DMS 273 (cell line): Measurements from ENCODE around the gene MAST3.
A peak's percentile ranks its signal among the peaks of the same experiment; 100 is the strongest.

Experiments used
- DNase-seq: peaks from one replicate; lab custom pipeline; 2025; ENCODE audit not compliant: unreplicated experiment; lab: John Stamatoyannopoulos, UW

Gene MAST3

DNA sequence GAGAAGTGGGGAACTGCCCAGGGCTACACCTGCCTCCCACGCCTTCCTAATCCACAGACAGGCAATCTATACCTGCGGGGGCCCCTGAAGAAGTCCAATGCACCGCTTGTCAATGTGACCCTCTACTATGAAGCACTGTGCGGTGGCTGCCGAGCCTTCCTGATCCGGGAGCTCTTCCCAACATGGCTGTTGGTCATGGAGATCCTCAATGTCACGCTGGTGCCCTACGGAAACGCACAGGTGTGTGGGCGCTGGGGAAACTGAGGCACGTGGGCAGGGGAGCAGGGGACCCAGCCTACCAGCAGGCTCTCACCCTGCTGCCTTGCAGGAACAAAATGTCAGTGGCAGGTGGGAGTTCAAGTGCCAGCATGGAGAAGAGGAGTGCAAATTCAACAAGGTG lies 77.4 kb downstream of the MAST3 start:
- no peak for DNase-seq

DNA sequence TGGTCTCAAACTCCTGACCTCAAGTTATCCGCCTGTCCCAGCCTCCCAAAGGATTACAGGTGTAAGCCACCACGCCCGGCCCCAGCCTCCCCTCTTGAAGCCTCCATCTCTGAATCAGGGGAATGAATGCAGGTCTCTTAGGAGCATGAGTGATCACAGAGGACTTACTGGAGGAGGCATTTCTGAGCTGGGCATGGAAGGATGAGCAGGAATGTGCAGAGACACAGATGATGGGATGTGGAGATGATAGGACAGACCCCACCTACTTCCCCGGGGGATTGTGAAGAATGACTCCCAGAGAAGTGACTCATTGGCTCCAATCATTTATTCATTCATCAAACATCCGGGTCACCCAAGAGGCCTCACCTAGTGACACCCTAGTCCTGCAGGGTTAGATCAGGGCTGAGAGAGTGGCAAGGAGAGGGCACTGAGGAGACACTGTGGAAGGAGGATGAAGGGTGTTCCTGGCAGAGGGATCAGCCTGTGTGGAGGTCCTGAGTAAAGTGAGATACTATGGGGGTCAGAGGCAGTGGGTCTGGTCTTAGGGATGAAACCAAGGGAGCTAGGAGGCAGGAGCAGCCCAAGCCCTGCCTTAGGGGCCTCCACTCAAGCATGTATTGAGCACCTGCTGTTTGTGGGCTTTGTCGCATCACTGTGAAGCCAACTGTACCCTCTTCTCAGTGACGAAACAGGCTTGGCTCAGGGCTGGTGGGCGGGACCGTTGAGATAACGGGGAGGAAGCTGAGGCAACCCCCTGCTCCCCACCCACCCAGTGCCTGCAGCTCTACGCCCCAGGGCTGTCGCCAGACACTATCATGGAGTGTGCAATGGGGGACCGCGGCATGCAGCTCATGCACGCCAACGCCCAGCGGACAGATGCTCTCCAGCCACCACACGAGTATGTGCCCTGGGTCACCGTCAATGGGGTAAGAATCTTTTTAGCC lies 79.1 kb downstream of the MAST3 start:
- no peak for DNase-seq

DNA sequence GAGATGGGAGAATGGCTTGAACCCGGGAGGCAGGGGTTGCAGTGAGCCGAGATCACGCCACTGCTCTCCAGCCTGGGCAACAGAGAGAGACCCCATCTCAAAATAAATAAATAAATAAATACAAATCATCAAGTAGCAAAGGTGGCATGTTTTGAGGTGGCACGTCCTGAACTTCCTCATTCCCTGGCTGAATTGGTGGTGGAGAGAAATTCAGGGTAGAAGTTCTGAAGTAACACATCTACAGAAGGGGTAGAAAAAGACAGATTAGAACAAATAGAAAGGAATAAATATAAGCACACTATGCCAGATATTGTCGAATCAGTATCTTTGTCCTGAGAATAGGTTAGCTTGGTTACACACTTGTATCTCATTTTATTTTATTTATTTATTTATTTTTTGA lies 82.4 kb downstream of the MAST3 start:
- no peak for DNase-seq

DNA sequence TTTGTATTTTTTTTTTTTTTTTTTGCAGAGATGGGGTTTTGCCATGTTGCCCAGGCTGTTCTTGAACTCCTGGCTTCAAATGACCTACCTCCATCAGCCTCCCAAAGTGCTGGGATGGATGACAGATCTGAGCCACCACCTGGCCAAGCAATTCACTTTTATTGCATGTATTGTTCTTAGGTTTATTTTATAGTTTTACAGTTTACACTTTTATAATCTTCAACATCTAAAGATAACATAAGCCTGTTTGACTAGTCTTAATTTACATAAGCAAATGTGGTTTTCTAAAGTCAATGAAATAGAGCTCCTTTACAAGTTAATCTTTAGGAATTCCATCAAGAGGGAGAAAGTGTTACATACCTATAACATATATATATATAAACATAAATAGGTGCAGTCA lies 86.0 kb downstream of the MAST3 start:
- no peak for DNase-seq

DNA sequence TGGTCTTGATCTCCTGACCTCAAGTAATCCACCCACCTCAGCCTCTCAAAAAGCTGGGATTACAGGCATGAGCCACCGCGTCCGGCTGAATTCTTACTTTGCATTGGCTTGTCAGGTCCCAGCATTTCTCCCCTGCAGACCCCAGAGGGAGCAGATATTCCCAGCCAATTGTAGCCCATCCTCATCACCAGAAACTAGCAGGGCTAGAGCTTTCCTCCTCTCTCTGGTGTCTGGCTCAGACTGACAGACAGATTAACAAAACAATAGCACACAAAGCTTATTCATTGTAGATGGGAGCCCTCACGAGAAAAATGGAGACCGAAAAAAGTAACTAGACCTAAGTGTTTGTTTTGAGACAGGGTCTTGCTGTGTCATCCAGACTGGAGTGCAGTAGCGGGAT lies 88.0 kb downstream of the MAST3 start:
- DNase-seq = no peak

DNA sequence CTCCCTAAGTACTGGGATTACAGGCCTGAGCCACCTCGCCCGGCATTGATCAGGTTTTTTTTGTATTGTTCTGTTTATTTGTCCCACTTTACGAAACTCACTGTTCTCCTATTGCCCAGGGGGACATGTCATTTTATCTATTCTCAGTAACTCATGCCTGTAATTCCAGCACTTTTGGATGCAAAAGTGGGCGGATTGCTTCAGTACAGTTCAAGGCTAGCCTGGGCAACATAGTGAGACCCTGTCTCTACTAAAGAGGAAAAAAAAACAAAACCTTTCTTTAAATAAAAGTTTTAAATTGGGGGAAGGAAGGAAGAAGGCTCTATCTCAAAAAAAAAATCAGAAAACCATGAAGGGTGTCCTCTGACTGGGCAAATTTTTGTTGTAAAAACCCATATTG lies 92.7 kb downstream of the MAST3 start:
- DNase-seq = no peak

DNA sequence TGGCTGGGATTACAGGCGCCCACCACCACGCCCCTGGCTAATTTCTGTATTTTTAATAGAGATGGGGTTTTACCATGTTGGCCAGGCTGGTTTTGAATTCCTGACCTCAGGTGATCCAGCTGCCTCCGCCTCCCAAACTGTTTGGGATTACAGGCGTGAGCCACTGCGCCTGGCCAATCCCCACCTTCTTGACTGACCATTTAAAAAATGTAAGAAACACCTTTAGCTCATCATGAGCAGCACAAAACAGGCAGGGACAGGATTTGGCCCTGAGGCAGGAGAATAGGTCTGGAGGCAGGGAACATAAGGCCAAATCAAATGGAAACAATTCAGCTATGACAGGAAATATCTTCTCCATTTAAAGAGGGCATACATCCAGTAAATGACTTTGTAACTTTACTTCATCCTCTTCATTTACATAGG lies 94.1 kb downstream of the MAST3 start:
- no peak for DNase-seq

DNA sequence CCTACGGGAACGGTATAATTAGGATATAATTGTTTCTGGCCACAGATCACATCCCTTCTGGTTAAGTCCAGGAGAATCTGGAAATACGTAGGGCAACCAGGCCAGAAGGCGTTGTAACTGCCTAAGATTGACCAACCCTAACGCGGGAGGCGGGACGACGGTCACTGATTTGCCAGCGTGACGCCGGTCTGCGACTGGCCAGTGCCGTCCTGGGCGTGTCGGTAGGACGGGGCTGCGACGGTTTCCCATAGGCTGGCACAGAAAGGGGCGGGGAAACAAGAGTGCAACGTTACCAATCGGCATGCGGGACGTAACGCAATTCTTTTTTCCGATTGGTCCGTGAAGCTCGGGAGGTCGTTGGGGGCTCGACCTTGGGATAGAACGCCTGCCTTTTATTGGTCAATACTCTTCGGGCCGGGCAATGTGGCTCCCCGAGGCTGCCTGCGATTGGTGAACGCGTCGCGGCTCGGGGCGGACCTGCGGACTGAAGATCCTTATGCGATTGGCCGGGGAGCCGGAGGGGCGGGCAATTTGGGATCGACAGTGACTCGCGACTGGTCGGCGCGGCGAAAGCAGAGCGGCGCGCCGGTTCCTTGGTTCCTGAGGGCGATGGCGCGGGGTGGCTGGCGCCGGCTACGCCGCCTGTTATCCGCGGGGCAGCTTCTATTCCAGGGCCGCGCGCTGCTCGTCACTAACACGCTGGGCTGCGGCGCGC lies 95.3 kb downstream of the MAST3 start, which contains the start of gene MPV17L2:
Gene MPV17L2 (plus strand): TSS at position 546 of the 715 bp plus-strand sequence. CDS start 64 bp downstream, at position 610.
- DNase-seq = peak; percentile 100

DNA sequence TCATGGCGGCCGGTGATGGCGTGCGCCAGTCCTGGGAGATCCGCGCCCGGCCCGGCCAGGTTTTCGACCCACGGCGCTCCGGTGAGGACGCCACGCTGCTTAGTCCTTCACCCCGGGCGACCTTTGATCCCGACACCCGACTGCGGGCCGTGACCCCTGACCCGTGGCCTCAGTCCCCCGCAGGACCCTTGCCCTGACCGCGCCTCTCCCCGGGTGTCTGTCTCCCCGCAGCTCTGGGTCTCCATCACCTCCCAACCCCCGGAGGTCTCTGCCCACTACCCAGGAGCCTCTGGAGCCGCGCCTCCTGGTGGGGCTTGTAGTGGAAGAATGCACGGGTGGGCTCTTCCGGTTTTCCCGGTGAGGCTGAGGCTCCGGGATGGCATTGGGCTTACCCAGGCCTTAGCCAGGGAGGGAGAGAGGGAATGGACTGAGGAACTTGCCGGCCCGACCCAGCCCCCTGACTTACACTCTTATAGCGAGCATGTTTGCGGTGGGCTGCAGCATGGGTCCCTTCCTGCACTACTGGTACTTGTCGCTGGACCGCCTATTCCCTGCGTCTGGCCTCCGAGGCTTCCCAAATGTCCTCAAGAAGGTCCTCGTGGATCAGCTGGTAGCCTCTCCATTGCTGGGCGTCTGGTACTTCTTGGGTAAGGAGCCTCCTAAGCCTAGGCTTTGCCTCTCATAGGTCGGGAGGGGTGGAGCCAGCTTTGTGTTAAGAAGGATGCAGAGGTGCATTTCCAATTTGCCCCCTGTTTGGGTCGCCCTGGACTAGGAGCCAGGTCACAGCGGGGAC lies 96.0 kb downstream of the MAST3 start:
- DNase-seq = peak; percentile 53

DNA sequence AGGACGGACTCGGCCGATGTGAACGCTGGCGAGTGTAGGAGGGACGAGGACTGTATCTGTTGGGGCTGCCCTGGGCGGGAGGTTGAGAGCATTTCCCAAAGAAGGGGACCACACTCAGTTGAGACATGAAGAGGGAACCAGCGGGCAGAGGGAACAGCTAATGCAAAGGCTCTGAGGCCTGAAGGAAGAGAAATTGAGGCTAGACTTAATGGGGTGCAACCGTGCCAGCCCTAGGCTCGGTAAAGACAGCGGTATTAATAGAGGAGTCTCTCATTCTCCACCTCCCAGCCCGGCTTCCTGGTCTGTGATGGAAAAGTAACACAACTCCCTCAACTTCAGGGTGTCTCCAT lies 96.6 kb downstream of the MAST3 start:
- no peak for DNase-seq

DNA sequence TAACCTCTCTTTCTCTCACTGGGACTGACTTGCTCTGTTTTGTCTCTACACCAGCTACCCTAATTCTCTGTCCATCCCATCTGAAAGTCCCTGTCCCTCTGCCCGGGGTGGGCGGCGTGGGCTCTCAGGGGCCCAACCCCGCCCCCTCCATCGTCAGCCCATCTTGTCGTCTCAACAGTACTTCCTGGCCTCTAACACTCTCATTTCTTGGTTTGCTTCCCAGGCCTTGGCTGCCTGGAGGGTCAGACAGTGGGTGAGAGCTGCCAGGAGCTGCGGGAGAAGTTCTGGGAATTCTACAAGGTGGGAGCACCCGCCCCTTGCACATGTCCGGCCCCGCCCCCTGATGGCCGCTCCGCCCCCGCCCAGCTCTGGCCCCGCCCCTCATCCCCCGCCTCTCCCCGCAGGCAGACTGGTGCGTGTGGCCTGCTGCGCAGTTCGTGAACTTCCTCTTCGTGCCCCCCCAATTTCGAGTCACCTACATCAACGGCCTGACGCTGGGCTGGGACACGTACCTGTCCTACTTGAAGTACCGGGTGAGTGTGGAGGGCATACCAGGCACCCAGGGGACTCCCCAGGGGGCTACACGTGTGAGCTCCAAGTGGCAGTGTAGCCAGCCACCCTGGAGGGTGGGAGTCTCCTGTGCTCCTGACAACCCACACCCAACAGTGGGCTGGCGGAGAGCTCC lies 97.1 kb downstream of the MAST3 start:
- peak; percentile 52 for DNase-seq

DNA sequence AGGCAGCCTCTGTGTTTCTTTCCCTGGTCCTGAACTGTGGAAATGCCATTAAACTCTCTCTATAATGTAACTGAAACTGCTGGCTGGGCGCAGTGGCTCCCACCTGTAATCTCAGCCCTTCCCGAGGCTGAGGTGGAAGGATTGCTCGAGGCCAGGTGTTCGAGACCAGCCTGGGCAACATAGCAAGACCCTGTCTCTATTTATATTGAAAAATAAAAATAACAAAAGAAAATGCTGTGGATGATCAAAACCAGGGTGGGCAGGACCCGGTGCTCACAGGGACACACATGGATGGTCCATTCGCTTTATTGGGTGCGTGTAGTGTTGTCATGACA lies 98.9 kb downstream of the MAST3 start:
- no peak for DNase-seq

DNA sequence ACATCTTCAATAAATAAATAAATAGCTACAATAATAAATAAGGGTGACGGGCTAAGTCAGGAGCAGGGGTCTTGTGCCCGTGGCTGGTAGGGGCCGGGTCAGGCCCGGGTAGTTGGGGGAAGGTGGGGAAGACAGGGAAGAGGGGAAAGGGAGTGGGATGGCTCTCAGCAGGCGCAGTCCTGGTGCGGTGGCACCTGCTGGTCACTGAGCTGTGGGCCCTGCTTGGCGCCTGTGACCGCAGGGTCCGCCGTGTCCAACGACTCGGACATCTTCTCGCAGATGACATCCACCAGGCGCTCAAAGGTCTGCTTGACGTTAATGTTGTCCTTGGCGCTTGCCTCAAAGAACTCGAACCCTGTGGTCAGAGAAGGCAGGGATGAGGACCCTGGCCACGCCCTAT lies 99.7 kb downstream of the MAST3 start:
- DNase-seq = no peak

DNA sequence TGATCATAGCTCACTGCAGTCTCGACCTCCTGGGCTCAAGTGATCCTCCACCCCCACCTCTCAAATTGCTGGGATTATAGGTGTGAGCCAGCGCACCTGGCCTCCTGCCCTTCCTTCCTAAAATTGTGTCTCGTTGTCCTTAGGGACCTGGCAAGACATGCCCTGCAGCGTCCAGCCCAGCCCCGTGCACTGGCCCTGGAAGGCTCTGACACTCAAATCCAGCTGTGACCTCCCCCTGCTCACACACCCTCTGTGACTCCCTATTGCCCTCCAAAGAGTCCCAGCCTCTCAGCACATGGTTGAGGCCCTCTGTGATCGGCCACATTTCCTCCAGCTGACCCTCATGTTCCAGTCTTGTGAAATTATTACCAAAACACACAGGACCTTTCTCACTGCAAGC lies 100.4 kb downstream of the MAST3 start:
- DNase-seq = no peak

DNA sequence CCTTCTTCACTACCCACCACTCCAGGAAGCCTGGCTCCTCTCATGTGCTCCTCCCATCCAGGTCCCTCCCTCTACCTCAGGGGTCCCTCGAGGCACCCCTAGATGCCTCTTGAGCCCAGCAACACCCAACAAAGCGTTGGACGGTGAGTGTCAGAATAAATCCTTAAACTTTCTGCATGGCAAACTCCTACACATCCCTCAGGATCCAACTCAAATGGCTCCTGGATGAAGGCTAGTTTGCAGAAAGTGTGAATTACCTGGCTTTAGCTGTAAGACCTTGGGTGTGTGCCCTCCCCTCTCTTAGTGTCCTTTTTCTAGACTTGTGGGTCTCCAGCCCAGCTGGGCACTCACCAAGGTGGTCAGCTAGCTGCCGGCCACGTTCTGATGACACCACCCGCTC lies 100.8 kb downstream of the MAST3 start:
- DNase-seq = no peak
